Duodenal mucosa (tissue), 2 donors: Measurements from ENCODE around the gene ANXA11.

Experiments used
- H3K27ac ChIP-seq: one replicate; pipeline ENCODE4 v1.7.0; 2013; ENCODE audit warnings: low read depth, low read length
- H3K27me3 ChIP-seq, 2 donors: one replicate each; pipeline ENCODE4 v1.7.0; 2013; ENCODE audit warnings: low read length in 2 of 2, control low read depth in 1 of 2; ENCODE audit not compliant: insufficient read depth in 2 of 2, control insufficient read depth in 1 of 2
- H3K36me3 ChIP-seq, 2 donors: one replicate each; pipeline ENCODE4 v1.7.0; 2013; ENCODE audit warnings: low read length in 2 of 2, control low read depth in 1 of 2; ENCODE audit not compliant: insufficient read depth in 2 of 2, control insufficient read depth in 1 of 2
- H3K4me1 ChIP-seq, 2 donors: one replicate each; pipeline ENCODE4 v1.7.0; 2013; ENCODE audit warnings: low read length in 2 of 2, control low read depth in 1 of 2; ENCODE audit not compliant: insufficient read depth in 2 of 2, control insufficient read depth in 1 of 2
- H3K4me3 ChIP-seq, 2 donors: one replicate each; pipeline ENCODE4 v1.7.0; 2013; ENCODE audit warnings: low read length in 2 of 2, low read depth in 1 of 2
- H3K9ac ChIP-seq, 2 donors: one replicate each; pipeline ENCODE4 v1.7.0; 2013; ENCODE audit warnings: low read length in 2 of 2, low read depth in 1 of 2
- H3K9me3 ChIP-seq, 2 donors: one replicate each; pipeline ENCODE4 v1.7.0; 2013; ENCODE audit warnings: low read length in 2 of 2, control low read depth in 1 of 2; ENCODE audit not compliant: control insufficient read depth in 1 of 2

The ANXA11 gene

GRCh38 chr10:80110986-80111385 lies 94.4 kb downstream of the ANXA11 start:
- H3K4me1 ChIP-seq: no peaks in the 10 kb centered on the region
- peaks cover 8 to 10% of the 10 kb centered on the region in 2 donors for H3K9me3 ChIP-seq
- no peak overlapping the region for H3K27ac ChIP-seq
- no peak overlapping the region for H3K9ac ChIP-seq
- no peaks in the 10 kb centered on the region for H3K27me3 ChIP-seq
- no peaks in the 10 kb centered on the region for H3K36me3 ChIP-seq
- H3K4me3 ChIP-seq: no peak overlapping the region

DNA sequence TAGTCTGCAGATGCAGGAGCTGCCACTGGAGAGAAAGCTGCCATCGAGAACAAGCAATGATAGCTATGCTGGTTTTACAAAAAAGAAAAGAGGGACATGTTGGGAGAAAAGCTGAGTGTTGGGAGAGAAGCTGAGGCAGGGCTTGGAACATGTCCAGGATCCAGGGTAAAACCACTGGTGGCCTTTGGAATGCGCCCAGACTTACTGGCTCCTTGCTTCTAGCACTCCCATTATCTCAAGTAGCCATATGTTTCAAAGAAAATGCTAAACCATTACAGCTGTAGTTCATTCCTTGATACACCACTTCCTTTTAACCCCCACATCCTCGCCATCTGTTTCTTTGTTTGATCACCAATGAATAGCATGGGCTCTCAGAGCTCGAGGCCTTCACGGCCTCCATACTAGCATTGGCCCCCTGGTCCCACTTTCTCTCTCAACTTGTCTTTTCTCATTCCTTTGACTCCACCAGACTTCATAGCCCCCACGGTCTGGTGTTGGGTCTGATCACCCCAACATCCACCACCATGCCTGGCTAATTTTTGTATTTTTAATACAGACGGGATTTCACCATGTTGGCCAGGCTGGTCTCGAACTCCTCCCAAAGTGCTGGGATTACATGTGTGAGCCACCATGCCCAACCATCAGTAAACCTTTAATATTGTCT lies 96.6 kb downstream of the ANXA11 start:
- H3K36me3 ChIP-seq: no peaks in the 10 kb centered on the region
- peaks cover 0 to 9% of the 10 kb centered on the region in 2 donors for H3K4me1 ChIP-seq
- H3K9me3 ChIP-seq: peaks cover 8 to 10% of the 10 kb centered on the region in 2 donors
- no peak overlapping the region for H3K9ac ChIP-seq
- no peak overlapping the region for H3K27ac ChIP-seq
- no peaks in the 10 kb centered on the region for H3K27me3 ChIP-seq
- H3K4me3 ChIP-seq: no peak overlapping the region

DNA sequence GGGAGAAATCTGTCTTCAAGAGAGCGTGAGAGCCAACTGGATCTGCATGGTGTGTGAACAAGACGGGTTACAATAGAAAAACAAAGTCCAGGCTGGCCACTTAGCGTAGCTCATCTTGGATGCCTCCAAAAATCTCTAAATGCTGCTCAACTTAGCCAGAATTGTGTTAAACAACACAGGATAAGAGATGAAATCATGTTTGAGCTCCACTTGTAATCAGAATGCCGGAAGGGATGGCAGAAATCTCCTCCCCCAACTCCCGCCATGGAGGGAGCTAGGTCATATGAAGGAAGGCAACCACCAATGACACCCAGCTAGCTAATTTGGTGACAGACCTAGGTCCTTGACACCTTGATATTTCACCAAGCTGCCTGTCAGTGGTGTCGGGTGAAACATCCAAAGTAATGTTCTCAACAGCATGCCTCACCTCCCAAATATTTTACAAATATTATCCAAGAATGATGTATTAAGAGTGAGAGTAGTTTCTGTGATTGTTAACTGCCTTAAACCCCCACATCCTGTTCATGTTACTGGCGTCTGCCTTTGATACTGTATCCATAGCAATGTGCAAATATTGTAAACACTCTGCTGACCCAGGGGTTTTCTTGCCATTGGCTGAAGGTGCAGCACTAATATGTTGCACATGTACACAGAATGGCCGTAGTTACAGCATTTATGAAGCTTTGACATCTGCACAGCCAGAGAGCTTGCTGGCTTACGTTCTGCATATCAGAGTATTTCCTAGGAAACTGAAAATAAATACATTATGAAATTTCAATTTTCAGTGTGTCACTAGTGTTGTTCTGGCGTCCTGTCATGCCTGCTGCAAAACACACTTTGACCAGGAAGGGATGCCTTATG lies 101.0 kb downstream of the ANXA11 start:
- no peak overlapping the region for H3K9ac ChIP-seq
- peaks cover 8 to 9% of the 10 kb centered on the region in 2 donors for H3K9me3 ChIP-seq
- no peaks in the 10 kb centered on the region for H3K36me3 ChIP-seq
- H3K4me3 ChIP-seq: no peak overlapping the region
- H3K27ac ChIP-seq: no peak overlapping the region
- H3K4me1 ChIP-seq: peaks cover 0 to 9% of the 10 kb centered on the region in 2 donors
- H3K27me3 ChIP-seq: no peaks in the 10 kb centered on the region
